HFFc6 (cell line): ENCODE data around the gene FOXP1. TPM values are rescaled to one million over a fixed set of nuclear protein-coding genes. Genes with fewer than 3 reads are reported as not detected.

Source experiments
- DNase-seq: peaks from one replicate; pipeline ENCODE4 v3.0.0-alpha.2; 2018
- H3K27ac Mint-ChIP-seq: 2 replicates; pipeline ENCODE4 v1.8.0; 2020; ENCODE audit warnings: mild to moderate bottlenecking, mixed read lengths
- H3K27me3 Mint-ChIP-seq: 2 replicates; pipeline ENCODE4 v1.8.0; 2021; ENCODE audit warnings: mild to moderate bottlenecking, moderate library complexity, mixed read lengths; ENCODE audit not compliant: insufficient read depth
- H3K36me3 Mint-ChIP-seq: 2 replicates; pipeline ENCODE4 v1.8.0; 2021; ENCODE audit warnings: low read depth, mixed read lengths
- H3K4me1 Mint-ChIP-seq: 2 replicates; pipeline ENCODE4 v1.8.0; 2020; ENCODE audit warnings: low read depth, mixed read lengths
- H3K4me3 Mint-ChIP-seq: 2 replicates; pipeline ENCODE4 v1.8.0; 2020; ENCODE audit warnings: mild to moderate bottlenecking, moderate library complexity, mixed read lengths
- H3K9me3 Mint-ChIP-seq: 2 replicates; pipeline ENCODE4 v1.8.0; 2020; ENCODE audit warnings: mild to moderate bottlenecking, mixed read lengths
- total RNA-seq, 6 experiments: library from RNA; stranded (reverse); fragmentation: NEBNext Ultra II Directional; extraction: Animal tissue kit (Norgen Biotek cat#: 25700); gene quantifications; 2 replicates in 1 of 6; 3 replicates in 5 of 6; pipeline ENCODE4 v1.2.3, GENCODE V29; 2021
- TF ChIP-seq, protein P1 (sequence below): fragments of 200-600 bp; sonication (generic); IDR thresholded peaks from 2 replicates; pipeline ENCODE4 v1.5.0; 2021; ENCODE audit warnings: antibody characterized with exemption, mild to moderate bottlenecking

Gene FOXP1
- total RNA-seq, 6 experiments from 2014 or later: 32.2 to 59.3 (median 52.0) TPM

DNA sequence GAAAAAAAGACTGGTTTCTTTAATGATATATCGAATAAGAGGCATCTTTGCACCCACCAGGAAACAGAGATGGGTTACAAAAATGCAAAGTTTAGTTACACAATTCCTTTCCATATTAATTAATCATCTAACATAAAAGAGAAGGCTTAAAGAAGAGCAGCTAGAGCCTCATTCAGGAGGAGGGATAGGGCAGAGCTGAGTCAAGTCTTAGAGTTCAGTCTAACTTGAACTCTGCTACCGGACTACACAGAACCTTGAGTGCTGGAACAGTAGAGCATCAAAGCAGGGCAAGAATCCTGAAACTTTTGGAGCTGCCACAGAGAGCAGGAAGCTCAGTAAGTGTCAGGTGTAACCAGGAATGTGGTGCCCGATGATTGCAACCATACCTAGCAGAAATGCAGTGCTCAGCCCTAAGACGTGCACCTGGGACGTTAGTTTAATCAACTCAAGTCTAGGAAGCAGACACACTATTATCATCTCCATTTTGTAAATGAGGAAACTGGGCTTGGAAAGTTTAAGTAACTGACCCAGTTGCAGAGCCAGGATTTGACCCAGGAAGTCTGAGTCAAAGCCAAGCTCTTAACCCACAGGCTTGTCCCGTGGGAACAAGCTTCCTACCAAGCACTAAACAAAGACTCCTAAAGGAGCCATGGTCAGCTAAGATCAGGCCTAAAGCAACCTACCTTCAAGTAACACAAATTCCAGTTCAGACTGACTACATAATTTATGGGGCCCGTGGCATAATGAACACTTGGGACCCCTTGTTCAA, 187.4 kb downstream of the FOXP1 start:
- H3K36me3 Mint-ChIP-seq: no peaks in the 10 kb centered on the region
- no peaks in the 10 kb centered on the region; the same call in 1 of the 2 replicates for H3K27me3 Mint-ChIP-seq
- peak overlapping the region; percentile 62 for H3K27ac Mint-ChIP-seq
- H3K4me1 Mint-ChIP-seq: peaks cover 59% of the 10 kb centered on the region
- DNase-seq: peak; percentile 11
- H3K9me3 Mint-ChIP-seq: no peaks in the 10 kb centered on the region
- peak overlapping the region; percentile 29; the same call in 1 of the 2 replicates for H3K4me3 Mint-ChIP-seq
- TF ChIP-seq, protein P1, sequence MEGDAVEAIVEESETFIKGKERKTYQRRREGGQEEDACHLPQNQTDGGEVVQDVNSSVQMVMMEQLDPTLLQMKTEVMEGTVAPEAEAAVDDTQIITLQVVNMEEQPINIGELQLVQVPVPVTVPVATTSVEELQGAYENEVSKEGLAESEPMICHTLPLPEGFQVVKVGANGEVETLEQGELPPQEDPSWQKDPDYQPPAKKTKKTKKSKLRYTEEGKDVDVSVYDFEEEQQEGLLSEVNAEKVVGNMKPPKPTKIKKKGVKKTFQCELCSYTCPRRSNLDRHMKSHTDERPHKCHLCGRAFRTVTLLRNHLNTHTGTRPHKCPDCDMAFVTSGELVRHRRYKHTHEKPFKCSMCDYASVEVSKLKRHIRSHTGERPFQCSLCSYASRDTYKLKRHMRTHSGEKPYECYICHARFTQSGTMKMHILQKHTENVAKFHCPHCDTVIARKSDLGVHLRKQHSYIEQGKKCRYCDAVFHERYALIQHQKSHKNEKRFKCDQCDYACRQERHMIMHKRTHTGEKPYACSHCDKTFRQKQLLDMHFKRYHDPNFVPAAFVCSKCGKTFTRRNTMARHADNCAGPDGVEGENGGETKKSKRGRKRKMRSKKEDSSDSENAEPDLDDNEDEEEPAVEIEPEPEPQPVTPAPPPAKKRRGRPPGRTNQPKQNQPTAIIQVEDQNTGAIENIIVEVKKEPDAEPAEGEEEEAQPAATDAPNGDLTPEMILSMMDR: no peak

DNA sequence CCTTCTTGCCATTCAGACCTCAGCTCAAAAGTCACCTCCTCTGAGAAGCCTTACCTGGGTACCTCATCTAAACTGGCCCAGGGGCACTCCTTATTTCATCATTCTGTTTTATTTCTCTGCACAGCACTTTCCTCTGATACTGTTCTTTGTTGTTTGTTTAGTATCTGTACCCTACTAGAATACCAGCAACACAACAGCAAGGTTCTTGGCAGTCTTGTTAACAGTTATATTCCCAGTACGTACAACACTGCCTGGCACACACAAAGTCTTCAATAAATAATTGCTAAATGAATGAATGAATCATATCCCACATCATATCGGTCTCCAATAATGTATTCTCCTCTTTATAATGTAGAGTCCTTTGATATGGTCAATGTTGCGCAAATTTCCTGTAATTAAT, 188.1 kb downstream of the FOXP1 start:
- no peak for DNase-seq
- peaks cover 65% of the 10 kb centered on the region for H3K4me1 Mint-ChIP-seq

DNA sequence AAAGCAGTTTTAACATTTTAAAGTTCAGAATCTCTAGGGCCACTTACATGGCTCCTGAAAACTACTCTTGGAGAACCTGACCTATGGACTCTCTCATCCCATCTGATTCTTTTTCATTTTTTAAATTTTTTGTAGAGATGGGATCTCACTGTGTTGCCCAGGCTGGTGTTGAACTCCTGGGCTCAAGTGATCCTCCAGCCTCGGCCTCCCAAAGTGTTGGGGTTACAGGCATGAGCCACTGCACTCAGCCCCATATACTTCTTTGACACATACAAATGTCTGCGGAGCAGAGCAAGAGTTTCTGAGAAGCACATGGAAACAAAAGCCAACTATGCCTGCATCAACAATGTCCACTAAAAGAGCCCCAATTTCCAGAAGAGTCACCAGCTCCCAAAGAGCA, 189.8 kb downstream of the FOXP1 start:
- H3K27ac Mint-ChIP-seq: no peak overlapping the region; the same call in 1 of the 2 replicates

More for the DNA sequence above, 188.1 kb downstream of the FOXP1 start:
- H3K9me3 Mint-ChIP-seq: no peaks in the 10 kb centered on the region
- H3K27ac Mint-ChIP-seq: no peak overlapping the region
- H3K27me3 Mint-ChIP-seq: no peaks in the 10 kb centered on the region; the same call in 1 of the 2 replicates
- TF ChIP-seq, protein P1: no peak
- no peak overlapping the region for H3K4me3 Mint-ChIP-seq
- no peaks in the 10 kb centered on the region for H3K36me3 Mint-ChIP-seq

DNA sequence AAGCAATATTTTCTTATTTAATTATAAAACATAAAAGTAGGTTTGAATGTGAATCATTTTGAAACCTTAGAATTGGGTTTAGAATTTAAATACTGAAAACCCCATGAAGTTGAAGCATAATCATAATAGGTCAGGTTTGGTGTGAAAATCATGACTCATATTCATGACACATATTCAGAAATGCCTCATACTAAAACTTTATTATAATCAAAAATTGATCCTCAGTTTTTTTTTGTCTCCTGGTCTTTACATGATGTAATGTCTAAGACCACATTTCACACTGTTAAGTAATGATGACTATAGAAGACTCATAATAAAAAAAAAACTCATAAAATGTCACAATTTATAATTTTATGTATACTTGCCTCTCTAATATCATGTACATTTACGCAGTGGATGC, 190.4 kb downstream of the FOXP1 start:
- TF ChIP-seq, protein P1: no peak
- no peak overlapping the region for H3K27ac Mint-ChIP-seq
- H3K4me1 Mint-ChIP-seq: peaks cover 60% of the 10 kb centered on the region

More for the DNA sequence above, 189.8 kb downstream of the FOXP1 start:
- Mint-ChIP-seq H3K4me3 (no peak overlapping the region), H3K9me3 (no peaks in the 10 kb centered on the region), H3K4me1 (peaks cover 66% of the 10 kb centered on the region), H3K36me3 (no peaks in the 10 kb centered on the region), H3K27me3 (no peaks in the 10 kb centered on the region; the same call in 1 of the 2 replicates)
- DNase-seq: no peak
- TF ChIP-seq, protein P1: no peak

DNA sequence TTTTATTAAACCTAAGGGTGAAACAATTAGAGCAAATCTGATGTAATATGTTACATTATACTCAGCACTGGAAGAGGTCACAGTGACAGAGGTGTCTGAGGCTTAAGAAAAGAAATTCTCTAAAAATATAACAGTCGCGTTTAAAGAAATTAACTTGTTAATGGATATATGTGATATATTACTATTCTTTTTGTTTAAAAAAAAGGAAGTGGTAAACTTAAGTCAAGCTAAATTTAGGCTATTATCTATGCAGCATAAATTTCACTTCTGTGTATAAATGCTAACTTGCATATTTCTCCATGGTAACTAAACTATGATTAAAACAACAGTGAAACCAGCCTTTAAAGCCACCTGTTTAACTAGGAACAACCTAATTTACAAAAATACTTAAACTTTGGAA, 191.3 kb downstream of the FOXP1 start:
- H3K9me3 Mint-ChIP-seq: no peaks in the 10 kb centered on the region
- H3K27ac Mint-ChIP-seq: no peak overlapping the region
- no peaks in the 10 kb centered on the region for H3K36me3 Mint-ChIP-seq
- no peaks in the 10 kb centered on the region for H3K27me3 Mint-ChIP-seq
- H3K4me3 Mint-ChIP-seq: no peak overlapping the region
- peaks cover 51% of the 10 kb centered on the region for H3K4me1 Mint-ChIP-seq
- TF ChIP-seq, protein P1: no peak
- DNase-seq: no peak

More for the DNA sequence above, 190.4 kb downstream of the FOXP1 start:
- H3K4me3 Mint-ChIP-seq: no peak overlapping the region
- H3K27me3 Mint-ChIP-seq: no peaks in the 10 kb centered on the region; the same call in 1 of the 2 replicates
- no peak for DNase-seq
- no peaks in the 10 kb centered on the region for H3K36me3 Mint-ChIP-seq
- no peaks in the 10 kb centered on the region for H3K9me3 Mint-ChIP-seq
